TTC549 (cell line): Measurements from ENCODE around the gene SLC16A3.

Experiments used
- FAIRE-seq: peaks from 2 replicates; lab custom pipeline; 2012; peaks lifted over from hg19 to GRCh38; lab: Jason Lieb, UNC

The SLC16A3 gene

DNA sequence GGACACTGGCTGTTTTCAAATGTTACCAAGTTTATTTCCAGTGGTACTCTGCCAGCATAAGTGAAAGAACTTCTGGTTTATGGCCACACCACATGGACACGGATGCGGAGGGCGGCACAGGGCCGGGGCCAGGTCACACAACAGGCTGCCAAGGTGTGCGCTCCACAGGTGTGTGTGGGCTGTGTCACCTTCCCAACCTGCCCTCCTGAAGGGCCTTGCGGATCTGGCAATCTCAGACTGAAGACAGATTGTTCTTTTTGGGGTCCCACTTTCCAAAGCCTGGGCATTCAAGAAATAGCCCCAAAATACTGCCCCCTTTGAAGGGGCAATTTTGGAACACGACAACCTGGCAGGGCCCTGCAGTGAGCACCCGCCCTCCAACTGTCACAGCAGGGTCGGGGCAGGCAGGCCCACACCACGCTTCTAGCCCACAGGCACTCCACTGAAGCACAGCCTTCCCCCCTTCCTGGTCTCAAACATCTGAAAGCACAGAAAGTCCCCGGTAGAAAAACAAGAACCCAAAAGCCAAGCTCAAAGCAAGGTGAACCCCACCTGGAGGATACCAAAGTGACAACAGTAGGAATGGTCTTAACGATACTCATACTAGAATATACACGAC is 41.1 kb downstream of the SLC16A3 start:
- no peak for FAIRE-seq

GRCh38 chr17:82270651-82271050 is 41.8 kb downstream of the SLC16A3 start:
- no peak for FAIRE-seq

DNA sequence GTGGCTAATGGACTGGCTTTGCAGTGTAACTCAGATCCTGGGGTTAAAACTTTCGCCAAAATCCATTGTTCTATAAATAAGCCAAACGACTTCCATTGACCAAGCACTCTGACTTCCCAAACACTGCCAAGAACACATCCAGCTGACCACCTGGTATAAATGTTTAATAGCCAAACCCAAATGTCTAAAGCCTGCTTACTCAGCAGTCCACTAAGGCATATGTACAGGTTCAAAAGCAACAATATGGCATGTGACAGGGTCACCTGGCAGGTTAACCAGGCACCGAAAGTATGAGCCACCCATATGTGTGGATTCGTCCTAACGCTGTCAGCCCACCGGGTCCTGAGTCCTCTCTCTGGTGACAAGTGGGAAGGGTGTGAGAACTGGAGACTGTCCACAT is 42.6 kb downstream of the SLC16A3 start:
- no peak for FAIRE-seq

- no peak for FAIRE-seq
These were observed 43.9 kb downstream of the SLC16A3 start for GRCh38 chr17:82272495-82273326.

- no peak for FAIRE-seq
These were observed 44.7 kb downstream of the SLC16A3 start, which contains the start of gene CSNK1D for GRCh38 chr17:82273327-82274133. Gene CSNK1D, minus strand, starts transcription at chr17:82273700. Its CDS starts 319 bp downstream, at chr17:82273381.

- FAIRE-seq: no peak
These were observed 45.5 kb downstream of the SLC16A3 start for GRCh38 chr17:82274134-82275020.

- no peak for FAIRE-seq
These were observed 46.5 kb downstream of the SLC16A3 start for GRCh38 chr17:82275326-82275725.

- no peak for FAIRE-seq
These were observed 48.1 kb downstream of the SLC16A3 start for GRCh38 chr17:82276938-82277337.

DNA sequence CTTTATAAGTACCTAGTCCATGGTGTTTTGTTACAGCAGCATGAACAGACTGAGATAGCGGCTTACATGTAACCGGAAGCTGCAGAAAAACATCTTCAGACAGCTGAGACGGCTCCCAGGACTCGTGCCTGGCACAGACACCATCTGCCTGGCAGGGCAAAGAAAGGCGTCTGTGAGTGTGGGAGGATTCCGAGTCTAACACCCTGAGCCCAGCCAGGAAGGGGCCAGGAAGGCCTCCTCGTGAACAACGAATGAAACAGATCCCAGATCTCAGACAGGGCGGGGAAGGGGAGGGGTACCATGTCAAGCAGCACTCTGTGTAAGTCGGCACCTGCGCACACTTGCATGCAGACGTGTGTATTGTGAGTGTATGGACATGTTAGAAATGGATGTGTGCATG is 49.0 kb downstream of the SLC16A3 start:
- FAIRE-seq: no peak

DNA sequence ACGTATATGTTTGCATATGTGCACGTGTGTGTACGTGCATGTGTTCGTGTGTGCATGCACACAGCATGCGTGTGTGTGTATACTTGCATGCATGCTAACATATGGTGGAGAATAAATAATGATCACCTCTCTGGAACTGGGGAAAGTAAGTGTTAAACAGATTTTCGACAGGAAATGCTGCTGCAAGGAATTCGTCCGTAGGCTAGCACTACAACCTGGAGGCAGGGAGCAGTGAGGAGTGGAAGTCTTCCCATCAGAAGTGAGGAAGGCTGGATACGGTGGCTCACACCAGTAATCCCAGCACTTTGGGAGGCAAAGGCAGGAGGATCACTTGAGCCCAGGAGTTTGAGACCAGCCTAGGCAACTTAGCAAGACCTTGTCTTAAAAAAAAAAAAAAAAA is 49.5 kb downstream of the SLC16A3 start:
- no peak for FAIRE-seq

DNA sequence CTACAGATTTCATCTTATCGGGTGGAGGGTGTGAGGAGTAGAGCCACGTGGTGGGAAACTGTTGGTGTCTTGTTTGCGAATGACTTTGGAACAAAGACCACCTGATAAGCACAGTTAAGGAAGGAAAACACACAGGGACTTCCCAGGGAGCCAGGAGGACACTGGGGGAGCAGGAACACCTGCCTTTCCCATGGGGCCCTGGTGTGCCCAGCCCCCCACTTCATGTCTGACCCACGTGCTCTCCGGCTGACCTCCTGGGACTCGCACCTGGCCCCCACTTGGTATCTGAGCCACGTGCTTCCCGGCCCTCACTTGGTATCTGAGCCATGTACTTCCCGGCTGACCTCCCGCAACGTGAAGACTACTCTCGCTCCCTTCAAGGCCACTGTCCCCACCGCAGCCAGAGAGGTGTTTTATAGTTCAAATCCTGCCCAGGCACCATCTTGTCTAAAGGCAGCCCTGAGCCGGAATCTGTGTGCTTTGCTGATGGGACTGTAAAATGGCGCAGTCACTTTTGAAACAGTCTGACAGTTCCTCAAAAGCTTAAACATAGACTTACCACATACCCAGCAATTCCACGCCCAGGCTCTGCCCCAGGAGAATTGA is 50.0 kb downstream of the SLC16A3 start:
- no peak for FAIRE-seq

GRCh38 chr17:82280537-82280936 is 51.7 kb downstream of the SLC16A3 start:
- no peak for FAIRE-seq

DNA sequence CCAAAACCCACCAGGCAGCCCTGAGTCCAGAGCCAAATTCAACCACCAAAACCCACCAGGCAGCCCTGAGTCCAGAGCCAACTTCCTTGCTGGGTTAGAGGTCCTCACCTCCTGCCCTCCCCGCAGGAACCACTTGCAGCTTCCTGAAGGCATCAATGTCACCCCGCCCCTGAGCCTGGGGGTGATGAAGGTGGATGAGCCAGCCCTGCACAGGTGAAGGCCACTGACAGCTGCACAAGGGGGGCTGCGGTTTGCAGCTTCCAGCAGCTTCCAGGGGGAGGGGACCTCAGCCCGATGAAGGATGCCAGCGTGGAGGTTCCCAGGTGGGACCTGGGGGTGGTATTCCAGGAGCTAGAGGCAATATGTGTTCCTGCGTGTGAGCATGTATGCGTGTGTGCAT is 52.2 kb downstream of the SLC16A3 start:
- FAIRE-seq: no peak

GRCh38 chr17:82281502-82282238 is 52.8 kb downstream of the SLC16A3 start:
- FAIRE-seq: no peak

DNA sequence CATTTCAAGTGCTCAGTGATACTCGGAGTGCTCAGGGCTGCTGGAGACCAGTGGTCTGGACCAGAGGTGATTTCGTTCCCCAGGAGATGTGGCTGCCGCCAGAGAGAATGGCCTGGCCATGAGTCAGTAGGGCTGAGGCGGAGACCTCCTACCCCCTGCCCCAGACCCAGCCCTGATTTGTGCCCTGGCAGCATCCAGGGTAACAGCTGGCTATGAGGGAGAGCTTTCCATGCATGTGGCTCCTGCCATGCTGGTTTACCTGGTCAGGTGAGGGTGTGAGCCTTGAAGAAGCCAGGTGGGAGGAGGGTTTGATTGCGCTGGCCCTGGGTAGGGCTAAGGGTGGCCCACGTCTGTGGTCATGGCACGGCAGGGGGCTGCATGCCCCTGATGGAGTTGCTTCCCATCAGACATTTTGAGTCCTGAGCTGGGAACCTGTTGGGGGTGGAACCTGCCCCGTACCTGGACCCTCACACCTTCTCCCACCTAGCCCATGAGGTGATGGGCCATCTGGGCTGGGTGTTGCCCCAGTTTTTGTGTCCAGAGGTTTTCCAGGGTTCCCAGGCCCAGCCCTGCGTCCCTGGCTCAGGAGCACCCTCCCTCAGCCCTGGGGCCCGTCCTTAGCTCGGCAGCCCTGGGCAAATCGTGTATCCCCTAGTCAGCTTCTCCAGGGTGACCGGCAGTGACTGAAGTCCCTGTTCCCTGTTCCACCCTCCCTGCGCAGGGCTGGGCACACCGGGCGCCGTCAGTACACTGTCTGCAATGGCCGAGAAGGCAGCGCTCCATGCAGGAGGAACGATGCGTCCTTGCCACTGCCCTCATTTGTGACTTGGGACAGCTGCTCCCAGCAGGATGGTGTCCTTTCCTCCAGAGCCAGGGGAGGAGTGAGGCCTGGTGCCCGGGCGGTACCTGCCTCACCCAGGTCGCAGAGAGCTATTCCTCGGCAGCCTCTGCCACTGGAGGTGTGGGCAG is 53.7 kb downstream of the SLC16A3 start:
- no peak for FAIRE-seq

DNA sequence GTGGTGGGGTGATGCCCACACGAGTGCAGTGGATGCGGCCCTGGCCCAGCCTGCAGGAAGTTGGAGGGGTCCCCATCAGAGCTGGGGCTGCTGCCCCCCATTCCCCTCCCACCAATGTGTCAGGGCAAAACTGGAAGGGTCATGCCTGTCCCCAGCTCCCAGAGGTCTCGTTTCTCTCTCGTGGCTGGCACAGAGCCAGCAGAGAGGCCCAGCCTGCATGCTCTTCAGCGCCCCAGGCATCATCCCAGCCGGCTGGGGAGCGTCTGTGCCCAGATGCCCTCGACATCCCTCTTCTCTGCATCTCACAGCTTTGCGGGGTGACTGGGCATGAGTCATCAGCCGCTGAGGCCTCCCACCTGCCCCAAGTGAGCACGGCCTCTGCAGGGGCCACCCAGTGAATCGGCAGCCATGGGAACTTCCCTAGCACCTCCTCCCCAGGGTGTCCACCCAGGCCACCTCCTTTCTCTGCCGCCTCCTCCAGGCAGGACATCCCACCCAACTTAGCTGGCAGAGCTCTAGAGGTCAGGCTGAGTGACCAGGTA is 54.4 kb downstream of the SLC16A3 start:
- FAIRE-seq: no peak

GRCh38 chr17:82285141-82285540 is 56.3 kb downstream of the SLC16A3 start:
- FAIRE-seq: no peak

GRCh38 chr17:82287013-82287867 is 58.4 kb downstream of the SLC16A3 start:
- no peak for FAIRE-seq
